Breast epithelium (tissue), 3 donors: ENCODE data around the gene ARHGAP8.

ENCODE experiments used
- POLR2A ChIP-seq: fragments of 450-650 bp; IDR thresholded peaks from one replicate; pipeline ENCODE4 v1.6.1; 2016; ENCODE audit warnings: antibody characterized with exemption, mild to moderate bottlenecking, moderate library complexity
- POLR2AphosphoS5 ChIP-seq, 3 donors: sonication (generic); formaldehyde crosslinking; IDR thresholded peaks; one replicate each; pipeline ENCODE4 v1.6.1; 2017; ENCODE audit warnings: antibody characterized with exemption in 3 of 3
- TF ChIP-seq, protein P1 (sequence below), 3 donors: fragments of 450-650 bp; IDR thresholded peaks; one replicate each; pipeline ENCODE4 v1.5.1; 2016 to 2017; ENCODE audit warnings: antibody characterized with exemption in 3 of 3, mild to moderate bottlenecking in 3 of 3, moderate library complexity in 3 of 3

DNA sequence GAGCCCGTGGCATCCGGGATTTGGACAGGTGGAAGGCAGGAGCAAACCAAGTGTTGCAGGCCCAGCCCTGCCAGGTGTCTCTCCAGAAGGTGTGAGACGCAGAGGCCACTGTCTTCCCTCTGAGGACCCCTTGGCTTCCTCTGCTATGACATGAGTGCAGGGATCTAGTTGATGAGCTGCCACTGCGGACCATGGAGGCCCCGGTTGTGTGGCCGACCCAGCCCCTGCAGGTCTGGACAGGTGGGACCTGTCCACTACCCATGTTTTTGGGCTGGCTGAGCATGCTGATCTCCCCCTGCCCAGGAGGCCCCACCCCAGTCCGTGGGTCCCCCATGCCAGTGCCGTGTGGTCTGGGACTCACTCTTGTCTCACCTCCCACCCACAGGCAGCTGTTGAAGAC is 27.5 kb upstream of the ARHGAP8 start:
- TF ChIP-seq, protein P1, sequence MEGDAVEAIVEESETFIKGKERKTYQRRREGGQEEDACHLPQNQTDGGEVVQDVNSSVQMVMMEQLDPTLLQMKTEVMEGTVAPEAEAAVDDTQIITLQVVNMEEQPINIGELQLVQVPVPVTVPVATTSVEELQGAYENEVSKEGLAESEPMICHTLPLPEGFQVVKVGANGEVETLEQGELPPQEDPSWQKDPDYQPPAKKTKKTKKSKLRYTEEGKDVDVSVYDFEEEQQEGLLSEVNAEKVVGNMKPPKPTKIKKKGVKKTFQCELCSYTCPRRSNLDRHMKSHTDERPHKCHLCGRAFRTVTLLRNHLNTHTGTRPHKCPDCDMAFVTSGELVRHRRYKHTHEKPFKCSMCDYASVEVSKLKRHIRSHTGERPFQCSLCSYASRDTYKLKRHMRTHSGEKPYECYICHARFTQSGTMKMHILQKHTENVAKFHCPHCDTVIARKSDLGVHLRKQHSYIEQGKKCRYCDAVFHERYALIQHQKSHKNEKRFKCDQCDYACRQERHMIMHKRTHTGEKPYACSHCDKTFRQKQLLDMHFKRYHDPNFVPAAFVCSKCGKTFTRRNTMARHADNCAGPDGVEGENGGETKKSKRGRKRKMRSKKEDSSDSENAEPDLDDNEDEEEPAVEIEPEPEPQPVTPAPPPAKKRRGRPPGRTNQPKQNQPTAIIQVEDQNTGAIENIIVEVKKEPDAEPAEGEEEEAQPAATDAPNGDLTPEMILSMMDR (IDR thresholded peaks at IDR 0.05) = no peak
- TF ChIP-seq POLR2AphosphoS5 (IDR thresholded peaks at IDR 0.05) = no peak
- TF ChIP-seq POLR2A = no peak
